ENCODE measurements around the gene NMT1. TPM values are rescaled to one million over a fixed set of nuclear protein-coding genes. Genes with fewer than 3 reads are reported as not detected.

Gene NMT1
- polyA plus RNA-seq, 1 of the 3 experiments (the other 2 are of a cell fraction) = 30.1 TPM

DNA sequence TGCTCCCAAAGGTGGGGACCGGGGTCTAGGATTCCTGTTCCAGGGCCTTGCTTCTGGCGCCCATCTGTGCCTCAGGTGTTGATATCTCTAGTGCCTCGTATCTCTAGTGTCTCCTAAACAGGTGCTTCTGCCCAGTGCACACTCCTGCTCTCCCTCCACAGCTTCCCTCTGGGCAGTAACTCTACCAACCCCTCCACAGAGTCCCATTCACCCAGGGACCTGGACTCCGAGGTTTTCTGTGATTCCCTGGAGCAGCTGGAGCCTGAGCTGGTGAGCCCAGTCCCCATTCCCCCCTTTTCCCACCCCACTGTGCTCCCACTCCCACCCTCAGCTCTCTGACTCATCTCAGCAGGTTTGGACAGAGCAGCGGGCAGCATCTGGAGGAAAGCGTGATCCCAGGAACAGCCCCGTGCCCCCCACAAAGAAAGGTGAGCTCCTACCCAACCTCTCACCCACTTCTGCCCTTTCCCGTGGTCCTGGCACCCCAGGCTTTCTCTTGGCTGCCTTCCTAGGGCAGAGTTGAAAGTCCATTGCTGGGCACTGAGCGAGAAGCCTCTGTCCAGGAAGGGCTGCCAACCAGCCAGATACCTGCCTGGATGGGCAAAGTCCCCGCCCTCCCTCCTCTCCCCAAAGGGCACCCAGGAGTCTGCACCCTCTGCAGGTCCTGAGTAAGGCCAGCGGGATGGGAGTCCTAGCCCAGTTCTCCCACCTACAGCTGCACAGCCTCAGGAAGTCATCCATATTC is 76.6 kb downstream of the NMT1 start:
- 86% methylated on average over 10 of the region's 11 CpGs for WGBS (ENCODE audit: low lambda C conversion rate)
- no peak overlapping the region for H2AFZ ChIP-seq (ENCODE audit: low read depth)
- H3F3A ChIP-seq (replicated peaks; ENCODE audit: insufficient read depth) = peaks cover 4% of the 10 kb centered on the region
- DNase-seq = no peak
- H3K79me2 ChIP-seq (ENCODE audit: insufficient read depth) = no peaks in the 10 kb centered on the region
- H3K27me3 ChIP-seq (ENCODE audit: insufficient read depth) = no peaks in the 10 kb centered on the region
- no peaks in the 10 kb centered on the region for H4K20me1 ChIP-seq (ENCODE audit: insufficient read depth)
- ChIA-PET POLR2A (interaction anchor here (5.4 kb wide), 1 partner anchor 11 kb away, joined by 47 read pairs; the partner anchor contains the start of gene HEXIM1), CTCF (interaction anchor here (0.6 to 1.4 kb wide), 2 partner anchors 10 to 60 kb away, joined by 4 to 7 read pairs; partner anchors contain the start of gene HEXIM1)
- H3K9me3 ChIP-seq = no peaks in the 10 kb centered on the region
- no peak for TF ChIP-seq NRF1 (IDR thresholded peaks at IDR 0.05; ENCODE audit: low read depth, low read length)
- TF ChIP-seq EZH2phosphoT487 (IDR thresholded peaks at IDR 0.05; ENCODE audit: borderline replicate concordance, low read depth) = no peak
- no peak for TF ChIP-seq TCF12 (IDR thresholded peaks at IDR 0.05)
- TF ChIP-seq YY1 (IDR thresholded peaks at IDR 0.05; ENCODE audit: low read depth) = no peak
- TF ChIP-seq, protein P1, sequence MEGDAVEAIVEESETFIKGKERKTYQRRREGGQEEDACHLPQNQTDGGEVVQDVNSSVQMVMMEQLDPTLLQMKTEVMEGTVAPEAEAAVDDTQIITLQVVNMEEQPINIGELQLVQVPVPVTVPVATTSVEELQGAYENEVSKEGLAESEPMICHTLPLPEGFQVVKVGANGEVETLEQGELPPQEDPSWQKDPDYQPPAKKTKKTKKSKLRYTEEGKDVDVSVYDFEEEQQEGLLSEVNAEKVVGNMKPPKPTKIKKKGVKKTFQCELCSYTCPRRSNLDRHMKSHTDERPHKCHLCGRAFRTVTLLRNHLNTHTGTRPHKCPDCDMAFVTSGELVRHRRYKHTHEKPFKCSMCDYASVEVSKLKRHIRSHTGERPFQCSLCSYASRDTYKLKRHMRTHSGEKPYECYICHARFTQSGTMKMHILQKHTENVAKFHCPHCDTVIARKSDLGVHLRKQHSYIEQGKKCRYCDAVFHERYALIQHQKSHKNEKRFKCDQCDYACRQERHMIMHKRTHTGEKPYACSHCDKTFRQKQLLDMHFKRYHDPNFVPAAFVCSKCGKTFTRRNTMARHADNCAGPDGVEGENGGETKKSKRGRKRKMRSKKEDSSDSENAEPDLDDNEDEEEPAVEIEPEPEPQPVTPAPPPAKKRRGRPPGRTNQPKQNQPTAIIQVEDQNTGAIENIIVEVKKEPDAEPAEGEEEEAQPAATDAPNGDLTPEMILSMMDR (IDR thresholded peaks at IDR 0.05) = no peak
- H3K36me3 ChIP-seq (replicated peaks in 1 of 2; ENCODE audit: control insufficient read depth in 1 of 2, insufficient read depth in 2 of 2, low read length in 1 of 2) = peaks cover 0 to 3% of the 10 kb centered on the region in 2 experiments
- no peak overlapping the region for H3K27ac ChIP-seq (ENCODE audit: low read depth in 2 of 2, low read length in 1 of 2)
- H3K4me2 ChIP-seq = no peak overlapping the region
- H3K4me3 ChIP-seq (ENCODE audit: low read depth in 2 of 2, low read length in 1 of 2) = no peak overlapping the region
- H3K4me1 ChIP-seq (ENCODE audit: control insufficient read depth in 1 of 2, insufficient read depth in 2 of 2, low read depth in 1 of 2, low read length in 1 of 2) = peaks cover 0 to 16% of the 10 kb centered on the region in 2 experiments; a peak in 1 of 4 replicates
- H3K9ac ChIP-seq = no peak overlapping the region
- H3K9me2 ChIP-seq = no peaks in the 10 kb centered on the region

DNA sequence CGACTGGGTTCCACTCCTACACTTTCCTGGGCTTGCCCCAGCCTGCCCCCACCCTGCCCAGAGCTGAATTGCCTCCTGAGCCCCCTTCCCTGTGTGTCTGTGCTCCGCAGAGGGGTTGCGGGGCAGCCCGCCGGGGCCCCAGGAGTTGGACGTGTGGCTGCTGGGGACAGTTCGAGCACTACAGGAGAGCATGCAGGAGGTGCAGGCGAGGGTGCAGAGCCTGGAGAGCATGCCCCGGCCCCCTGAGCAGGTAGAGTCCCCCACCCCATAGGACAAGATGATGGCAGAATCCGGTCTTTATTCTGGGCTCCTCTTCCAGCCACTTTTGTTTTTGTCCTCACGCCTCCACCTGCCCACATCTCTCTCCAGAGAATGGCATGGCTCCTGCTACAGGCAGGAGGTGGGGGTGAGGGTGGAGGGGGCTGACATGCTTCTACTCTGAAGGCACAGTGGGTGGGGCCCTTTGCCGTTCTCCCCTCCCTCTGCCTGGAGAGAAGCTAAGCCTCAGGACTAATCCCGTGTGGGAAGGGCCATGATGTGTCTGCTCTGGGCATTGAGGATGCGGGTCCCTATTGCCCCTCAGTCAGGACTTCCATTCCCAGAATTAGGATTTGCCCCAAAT is 77.9 kb downstream of the NMT1 start:
- no peak overlapping the region for H3K9ac ChIP-seq
- no peak overlapping the region for H3K27ac ChIP-seq (ENCODE audit: low read depth in 2 of 2, low read length in 1 of 2)
- peaks cover 0 to 3% of the 10 kb centered on the region in 2 experiments for H3K36me3 ChIP-seq (replicated peaks in 1 of 2; ENCODE audit: control insufficient read depth in 1 of 2, insufficient read depth in 2 of 2, low read length in 1 of 2)
- H3K4me3 ChIP-seq (ENCODE audit: low read depth in 2 of 2, low read length in 1 of 2) = no peak overlapping the region
- H2AFZ ChIP-seq (ENCODE audit: low read depth) = no peak overlapping the region
- H3F3A ChIP-seq (replicated peaks; ENCODE audit: insufficient read depth) = no peaks in the 10 kb centered on the region
- WGBS (ENCODE audit: low lambda C conversion rate) = 86% methylated on average over 14 of the region's 14 CpGs
- no peaks in the 10 kb centered on the region for H3K9me3 ChIP-seq
- no peaks in the 10 kb centered on the region for H3K79me2 ChIP-seq (ENCODE audit: insufficient read depth)
- H3K4me1 ChIP-seq (ENCODE audit: control insufficient read depth in 1 of 2, insufficient read depth in 2 of 2, low read depth in 1 of 2, low read length in 1 of 2) = peaks cover 0 to 12% of the 10 kb centered on the region in 2 experiments; a peak in 1 of 4 replicates
- no peaks in the 10 kb centered on the region for H4K20me1 ChIP-seq (ENCODE audit: insufficient read depth)
- H3K27me3 ChIP-seq (ENCODE audit: insufficient read depth) = no peaks in the 10 kb centered on the region
- ChIA-PET CTCF (interaction anchor here (2.1 to 4.3 kb wide), 2 partner anchors 10 to 59 kb away, joined by 8 to 16 read pairs; no protein-coding TSS in a partner anchor), POLR2A (interaction anchor here (5.4 kb wide), 1 partner anchor 10 kb away, joined by 47 read pairs; the partner anchor contains the start of gene HEXIM1)
- no peaks in the 10 kb centered on the region for H3K9me2 ChIP-seq
- TF ChIP-seq GATA2 (CRISPR knock-in tag; IDR thresholded peaks at IDR 0.05) = no peak
- H3K4me2 ChIP-seq = no peak overlapping the region
- DNase-seq = no peak

GRCh38 chr17:45139533-45139920 is 78.4 kb downstream of the NMT1 start:
- CTCF ChIA-PET = interaction anchor here (2.1 to 4.3 kb wide), 2 partner anchors 10 to 58 kb away, joined by 8 to 16 read pairs; no protein-coding TSS in a partner anchor
- H3K9me2 ChIP-seq = no peaks in the 10 kb centered on the region
- DNase-seq = peak; percentile 4
- TF ChIP-seq NFIC (IDR thresholded peaks at IDR 0.05; ENCODE audit: borderline replicate concordance) (no peak), GATA2 (CRISPR knock-in tag; IDR thresholded peaks at IDR 0.05) (no peak), ELF1 (IDR thresholded peaks at IDR 0.05) (no peak), FOSL2 (IDR thresholded peaks at IDR 0.05; ENCODE audit: borderline replicate concordance, low read depth) (no peak), SIN3A (IDR thresholded peaks at IDR 0.05; ENCODE audit: borderline replicate concordance, low read depth, low read length) (no peak), YY1 (IDR thresholded peaks at IDR 0.05; ENCODE audit: low read depth) (no peak), NRF1 (IDR thresholded peaks at IDR 0.05; ENCODE audit: low read depth, low read length) (no peak), POLR2AphosphoS5 (IDR thresholded peaks at IDR 0.05; ENCODE audit: low read depth, low read length) (no peak), TCF12 (IDR thresholded peaks at IDR 0.05) (no peak), TAF1 (IDR thresholded peaks at IDR 0.05; ENCODE audit: borderline replicate concordance, low read depth, low read length) (no peak), RXRA (IDR thresholded peaks at IDR 0.05; ENCODE audit: borderline replicate concordance, low read depth) (no peak), MXI1 (IDR thresholded peaks at IDR 0.05; ENCODE audit: low read depth, low read length) (no peak), CHD2 (IDR thresholded peaks at IDR 0.05; ENCODE audit: low read length, partially characterized antibody) (no peak), FOXJ3 (CRISPR knock-in tag; IDR thresholded peaks at IDR 0.05) (no peak)
- TF ChIP-seq, protein P2, sequence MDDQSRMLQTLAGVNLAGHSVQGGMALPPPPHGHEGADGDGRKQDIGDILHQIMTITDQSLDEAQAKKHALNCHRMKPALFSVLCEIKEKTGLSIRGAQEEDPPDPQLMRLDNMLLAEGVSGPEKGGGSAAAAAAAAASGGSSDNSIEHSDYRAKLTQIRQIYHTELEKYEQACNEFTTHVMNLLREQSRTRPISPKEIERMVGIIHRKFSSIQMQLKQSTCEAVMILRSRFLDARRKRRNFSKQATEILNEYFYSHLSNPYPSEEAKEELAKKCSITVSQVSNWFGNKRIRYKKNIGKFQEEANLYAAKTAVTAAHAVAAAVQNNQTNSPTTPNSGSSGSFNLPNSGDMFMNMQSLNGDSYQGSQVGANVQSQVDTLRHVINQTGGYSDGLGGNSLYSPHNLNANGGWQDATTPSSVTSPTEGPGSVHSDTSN (IDR thresholded peaks at IDR 0.05) = no peak

More at GRCh38 chr17:45139533-45139920, 78.4 kb downstream of the NMT1 start:
- POLR2A ChIA-PET = interaction anchor here (5.4 kb wide), 1 partner anchor 10 kb away, joined by 47 read pairs; the partner anchor contains the start of gene HEXIM1
- H3K9me3 ChIP-seq = no peaks in the 10 kb centered on the region
- no peaks in the 10 kb centered on the region for H3K79me2 ChIP-seq (ENCODE audit: insufficient read depth)
- H3K9ac ChIP-seq = no peak overlapping the region
- no peaks in the 10 kb centered on the region for H4K20me1 ChIP-seq (ENCODE audit: insufficient read depth)
- no peaks in the 10 kb centered on the region for H3K27me3 ChIP-seq (ENCODE audit: insufficient read depth)
- no peak overlapping the region for H3K4me2 ChIP-seq
- H3K27ac ChIP-seq (ENCODE audit: low read depth in 2 of 2, low read length in 1 of 2) = no peak overlapping the region
- no peak overlapping the region for H3K4me3 ChIP-seq (ENCODE audit: low read depth in 2 of 2, low read length in 1 of 2)
- 87% methylated on average over 3 of the region's 4 CpGs for WGBS (ENCODE audit: low lambda C conversion rate)
- peaks cover 0 to 3% of the 10 kb centered on the region in 2 experiments for H3K36me3 ChIP-seq (replicated peaks in 1 of 2; ENCODE audit: control insufficient read depth in 1 of 2, insufficient read depth in 2 of 2, low read length in 1 of 2)
- H3K4me1 ChIP-seq (ENCODE audit: control insufficient read depth in 1 of 2, insufficient read depth in 2 of 2, low read depth in 1 of 2, low read length in 1 of 2) = peaks cover 0 to 12% of the 10 kb centered on the region in 2 experiments; a peak in 1 of 4 replicates
- no peak overlapping the region for H2AFZ ChIP-seq (ENCODE audit: low read depth)
- H3F3A ChIP-seq (replicated peaks; ENCODE audit: insufficient read depth) = no peaks in the 10 kb centered on the region

Measured in SK-N-SH (cell line).